ENCODE results near the gene MYMK. TPM values are rescaled to one million over a fixed set of nuclear protein-coding genes. Genes with fewer than 3 reads are reported as not detected.

MYMK gene
- total and polyA plus RNA-seq, 8 donors, result not detected

GRCh38 chr9:133474215-133474614 lies 50.5 kb downstream of the MYMK start:
- no peak for DNase-seq
- no peak overlapping the region for H3K27ac ChIP-seq
- H3K27me3 ChIP-seq, result peaks cover 0 to 1% (median 0%) of the 10 kb centered on the region in 3 donors
- peaks cover 0 to 31% (median 12%) of the 10 kb centered on the region in 4 donors for H3K36me3 ChIP-seq
- no peak overlapping the region for H3K4me3 ChIP-seq
- TF ChIP-seq, protein P1, sequence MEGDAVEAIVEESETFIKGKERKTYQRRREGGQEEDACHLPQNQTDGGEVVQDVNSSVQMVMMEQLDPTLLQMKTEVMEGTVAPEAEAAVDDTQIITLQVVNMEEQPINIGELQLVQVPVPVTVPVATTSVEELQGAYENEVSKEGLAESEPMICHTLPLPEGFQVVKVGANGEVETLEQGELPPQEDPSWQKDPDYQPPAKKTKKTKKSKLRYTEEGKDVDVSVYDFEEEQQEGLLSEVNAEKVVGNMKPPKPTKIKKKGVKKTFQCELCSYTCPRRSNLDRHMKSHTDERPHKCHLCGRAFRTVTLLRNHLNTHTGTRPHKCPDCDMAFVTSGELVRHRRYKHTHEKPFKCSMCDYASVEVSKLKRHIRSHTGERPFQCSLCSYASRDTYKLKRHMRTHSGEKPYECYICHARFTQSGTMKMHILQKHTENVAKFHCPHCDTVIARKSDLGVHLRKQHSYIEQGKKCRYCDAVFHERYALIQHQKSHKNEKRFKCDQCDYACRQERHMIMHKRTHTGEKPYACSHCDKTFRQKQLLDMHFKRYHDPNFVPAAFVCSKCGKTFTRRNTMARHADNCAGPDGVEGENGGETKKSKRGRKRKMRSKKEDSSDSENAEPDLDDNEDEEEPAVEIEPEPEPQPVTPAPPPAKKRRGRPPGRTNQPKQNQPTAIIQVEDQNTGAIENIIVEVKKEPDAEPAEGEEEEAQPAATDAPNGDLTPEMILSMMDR (IDR thresholded peaks at IDR 0.05), result no peak
- TF ChIP-seq POLR2AphosphoS5 (IDR thresholded peaks at IDR 0.05), result no peak
- no peak for TF ChIP-seq EP300 (IDR thresholded peaks at IDR 0.05)
- no peak for TF ChIP-seq POLR2A (IDR thresholded peaks at IDR 0.05)
- 53 to 70% (median 66%) methylated on average over 1 to 5 of the region's 5 CpGs for WGBS, 5 donors
- intact Hi-C loops (cut with DNase I; ENCODE audit: low total_unique reads), result no loop called here
- no peaks in the 10 kb centered on the region for H3K9me3 ChIP-seq
- peaks cover 34 to 48% (median 40%) of the 10 kb centered on the region in 4 donors for H3K4me1 ChIP-seq

DNA sequence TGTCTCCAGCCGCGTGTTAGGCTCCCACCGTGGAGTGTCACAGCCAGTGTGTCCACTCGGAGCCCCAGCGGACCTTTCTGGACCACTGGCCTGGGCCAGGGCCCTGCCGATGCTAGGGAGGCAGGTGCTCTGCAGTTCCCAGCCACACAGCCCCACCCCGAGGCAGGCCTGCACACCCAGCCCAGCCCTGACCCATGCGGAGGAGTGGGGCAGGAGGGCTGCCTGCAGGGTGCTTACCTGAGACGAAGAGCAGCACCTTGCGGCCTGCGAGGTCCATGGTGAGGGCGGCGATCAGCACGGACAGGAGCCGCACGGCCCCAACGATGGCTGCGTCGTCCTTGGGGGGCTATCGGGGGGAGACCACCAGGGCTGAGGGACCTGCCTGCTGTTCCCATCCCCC lies 51.0 kb downstream of the MYMK start:
- peaks cover 32 to 48% (median 36%) of the 10 kb centered on the region in 4 donors for H3K4me1 ChIP-seq
- H3K4me3 ChIP-seq, result no peak overlapping the region
- no peak overlapping the region for H3K27ac ChIP-seq
- no peaks in the 10 kb centered on the region for H3K27me3 ChIP-seq
- no peaks in the 10 kb centered on the region for H3K9me3 ChIP-seq
- WGBS, 5 donors, result 89 to 91% (median 91%) methylated on average over 19 to 20 of the region's 20 CpGs; no CpG with 5 or more reads in 1 of the 5 donors
- TF ChIP-seq EP300 (IDR thresholded peaks at IDR 0.05) (no peak), POLR2AphosphoS5 (IDR thresholded peaks at IDR 0.05) (no peak), POLR2A (IDR thresholded peaks at IDR 0.05) (no peak)
- TF ChIP-seq, protein P1 (IDR thresholded peaks at IDR 0.05), result no peak
- peaks cover 2 to 36% (median 17%) of the 10 kb centered on the region in 4 donors for H3K36me3 ChIP-seq
- intact Hi-C loops (cut with DNase I; ENCODE audit: low total_unique reads), result no loop called here
- DNase-seq, result no peak

- 61 to 75% (median 68%) methylated on average over 8 to 19 of the region's 19 CpGs for WGBS, 5 donors
- TF ChIP-seq, protein P1 (IDR thresholded peaks at IDR 0.05), result no peak
- TF ChIP-seq POLR2AphosphoS5 (IDR thresholded peaks at IDR 0.05) (no peak), POLR2A (IDR thresholded peaks at IDR 0.05) (no peak), EP300 (IDR thresholded peaks at IDR 0.05) (no peak)
- peaks cover 5 to 44% (median 25%) of the 10 kb centered on the region in 4 donors for H3K36me3 ChIP-seq
- no peak overlapping the region for H3K4me3 ChIP-seq
- DNase-seq, result no peak
- no peaks in the 10 kb centered on the region for H3K27me3 ChIP-seq
- H3K4me1 ChIP-seq, result peaks cover 27 to 40% (median 28%) of the 10 kb centered on the region in 4 donors
- H3K9me3 ChIP-seq, result no peaks in the 10 kb centered on the region
- intact Hi-C loops (cut with DNase I; ENCODE audit: low total_unique reads), result no loop called here
- no peak overlapping the region for H3K27ac ChIP-seq
Observed at GRCh38 chr9:133472753-133473378, 51.9 kb downstream of the MYMK start.

- DNase-seq, result no peak
Observed at GRCh38 chr9:133472277-133472645, 52.5 kb downstream of the MYMK start.

More at GRCh38 chr9:133472277-133472645, 52.5 kb downstream of the MYMK start:
- no peak overlapping the region for H3K4me3 ChIP-seq
- H3K27me3 ChIP-seq, result no peaks in the 10 kb centered on the region
- H3K27ac ChIP-seq, result no peak overlapping the region
- H3K36me3 ChIP-seq, result peaks cover 5 to 51% (median 31%) of the 10 kb centered on the region in 4 donors
- H3K9me3 ChIP-seq, result no peaks in the 10 kb centered on the region
- TF ChIP-seq, protein P1 (IDR thresholded peaks at IDR 0.05), result no peak
- TF ChIP-seq POLR2A (IDR thresholded peaks at IDR 0.05) (no peak), EP300 (IDR thresholded peaks at IDR 0.05) (no peak), POLR2AphosphoS5 (IDR thresholded peaks at IDR 0.05) (no peak)
- intact Hi-C loops (cut with DNase I; ENCODE audit: low total_unique reads), result no loop called here
- WGBS, 5 donors, result 79 to 84% (median 82%) methylated on average over 2 to 11 of the region's 11 CpGs
- peaks cover 25 to 40% (median 27%) of the 10 kb centered on the region in 4 donors for H3K4me1 ChIP-seq

All from stomach (tissue), 9 donors.